ENCODE results near the gene NMUR1.
A peak's percentile ranks its signal among the peaks of the same experiment; 100 is the strongest.

Gene NMUR1

DNA sequence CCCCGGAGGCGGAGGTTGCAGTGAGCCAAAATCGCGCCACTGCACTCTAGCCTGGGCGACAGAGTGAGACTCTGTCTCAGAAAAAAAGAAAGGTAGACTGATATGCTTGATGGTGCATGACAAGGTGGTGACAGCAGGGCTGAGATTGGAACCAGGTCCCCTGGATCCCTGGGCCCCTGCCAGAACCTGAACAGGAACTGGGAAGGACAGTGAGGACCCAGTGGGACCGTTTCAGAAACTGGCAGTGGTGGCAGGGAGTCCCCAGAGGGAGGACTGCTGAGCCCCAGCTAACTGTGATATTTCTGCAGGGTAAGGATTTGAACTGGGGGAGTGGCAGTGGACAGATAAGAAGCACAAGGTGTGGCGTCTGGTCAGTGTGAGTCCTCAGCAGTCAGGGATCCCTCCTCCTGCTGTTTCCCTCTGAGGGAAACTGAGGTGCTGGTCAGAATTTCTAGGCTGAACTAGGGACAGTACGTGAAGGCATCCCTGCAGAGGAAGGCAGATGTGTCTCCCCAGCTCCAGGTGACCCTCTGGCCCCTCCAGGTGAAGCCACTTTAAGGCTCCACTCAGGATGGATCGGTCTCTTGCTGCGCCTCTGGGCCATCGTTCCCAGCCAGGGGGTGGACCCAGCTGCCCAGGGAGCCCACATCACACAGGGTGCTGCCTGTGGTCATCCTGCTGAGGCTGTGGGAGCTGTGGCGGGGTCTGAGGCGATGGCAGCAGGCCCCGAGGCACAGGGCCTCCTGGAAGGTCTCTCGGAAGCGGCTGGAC is 5.6 kb downstream of the NMUR1 start:
- DNase-seq = no peak

DNA sequence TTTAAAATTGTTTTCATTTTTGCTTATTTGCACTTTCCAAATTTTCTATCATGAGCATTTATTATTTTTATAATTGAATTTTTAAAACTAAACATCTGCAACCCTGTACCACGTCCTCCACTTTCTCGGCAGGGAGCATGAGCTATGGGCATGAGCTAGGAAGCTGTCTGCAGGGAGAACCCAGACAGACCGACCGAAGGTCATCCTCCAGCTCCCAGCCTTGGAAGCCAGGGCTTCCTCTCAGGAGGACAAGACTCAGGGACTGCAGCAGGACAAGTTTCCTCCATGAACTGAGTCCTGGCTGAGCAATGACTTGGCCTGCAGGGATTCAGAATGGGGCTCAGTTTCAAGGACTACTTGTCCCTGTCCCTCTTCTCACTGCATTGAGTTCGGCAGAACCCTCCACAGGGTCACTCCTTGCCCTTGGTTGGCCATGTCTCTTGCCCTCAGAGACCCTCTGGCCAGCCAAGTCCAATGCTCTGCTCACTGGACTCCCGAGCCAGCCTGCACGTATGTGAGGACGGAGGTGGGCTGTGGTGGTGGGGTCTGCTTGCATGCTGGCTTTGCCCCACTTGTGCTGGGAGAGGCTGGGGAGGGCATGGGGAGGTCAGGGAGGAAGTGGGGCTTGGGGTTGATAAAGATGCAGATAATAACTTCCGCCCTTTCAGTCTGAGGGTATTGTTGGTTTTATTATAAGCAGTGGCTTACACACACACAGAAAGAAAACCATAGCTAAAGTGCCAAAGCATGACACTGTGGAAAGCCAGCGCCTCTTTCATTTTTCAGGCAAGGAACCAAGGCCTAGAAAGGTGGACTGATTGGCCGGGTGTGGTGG is 6.6 kb downstream of the NMUR1 start:
- DNase-seq = peak; percentile 62

DNA sequence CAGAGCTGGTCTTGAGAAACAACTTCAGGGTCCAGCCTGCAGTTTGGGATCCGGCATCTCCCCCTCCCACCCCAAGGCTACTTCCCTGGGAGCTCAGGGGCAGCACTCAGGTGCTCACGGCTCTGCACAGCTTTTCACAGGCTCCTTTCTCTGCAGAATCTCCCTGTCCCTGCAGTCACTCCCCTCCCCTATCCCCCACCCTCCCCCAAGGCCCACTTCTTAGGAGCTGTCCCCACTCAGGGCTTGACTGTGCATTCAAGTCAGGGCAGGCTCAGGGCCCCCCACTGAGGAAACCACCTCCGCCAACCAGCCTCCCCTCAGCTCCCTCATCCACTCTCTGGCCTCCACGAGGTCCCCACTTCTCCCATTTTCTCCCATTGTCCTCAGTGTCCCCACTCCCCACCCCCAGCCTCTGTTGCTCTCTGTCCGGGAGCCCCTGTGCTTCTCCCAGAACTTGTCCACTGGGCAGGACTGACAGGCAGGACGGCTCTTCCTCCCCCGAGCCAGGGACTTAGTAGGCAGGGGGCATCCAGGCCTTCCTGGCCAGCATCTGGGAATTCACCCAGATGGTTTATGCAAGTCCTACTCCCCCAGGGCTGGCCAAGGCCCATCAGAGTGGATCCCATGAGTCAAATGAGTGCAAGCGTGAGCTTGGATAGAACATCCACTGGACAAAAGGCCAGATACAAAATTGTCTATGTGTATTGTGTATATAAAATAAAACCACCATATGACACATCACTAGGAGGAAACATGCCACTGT is 7.6 kb downstream of the NMUR1 start:
- DNase-seq = no peak

DNA sequence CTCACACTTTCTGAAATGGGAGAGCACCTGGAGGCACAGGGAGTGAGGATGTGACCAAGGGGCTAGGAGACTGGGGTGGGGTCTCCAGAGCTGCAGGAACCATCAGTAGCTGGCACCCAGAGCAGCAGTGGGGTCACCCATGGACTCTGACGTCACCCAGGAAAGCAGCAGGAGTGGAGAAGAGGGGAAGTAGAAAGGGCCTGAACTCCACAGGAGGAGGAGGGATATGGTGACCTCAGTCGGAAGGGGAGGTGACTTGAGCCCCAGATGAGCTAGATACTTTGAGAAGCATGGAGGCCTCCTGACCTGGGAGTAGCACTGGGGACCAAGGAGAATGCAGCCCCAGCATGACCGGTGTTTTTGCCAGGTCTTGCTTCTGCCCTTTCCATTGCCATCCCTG is 8.8 kb downstream of the NMUR1 start:
- DNase-seq = no peak

DNA sequence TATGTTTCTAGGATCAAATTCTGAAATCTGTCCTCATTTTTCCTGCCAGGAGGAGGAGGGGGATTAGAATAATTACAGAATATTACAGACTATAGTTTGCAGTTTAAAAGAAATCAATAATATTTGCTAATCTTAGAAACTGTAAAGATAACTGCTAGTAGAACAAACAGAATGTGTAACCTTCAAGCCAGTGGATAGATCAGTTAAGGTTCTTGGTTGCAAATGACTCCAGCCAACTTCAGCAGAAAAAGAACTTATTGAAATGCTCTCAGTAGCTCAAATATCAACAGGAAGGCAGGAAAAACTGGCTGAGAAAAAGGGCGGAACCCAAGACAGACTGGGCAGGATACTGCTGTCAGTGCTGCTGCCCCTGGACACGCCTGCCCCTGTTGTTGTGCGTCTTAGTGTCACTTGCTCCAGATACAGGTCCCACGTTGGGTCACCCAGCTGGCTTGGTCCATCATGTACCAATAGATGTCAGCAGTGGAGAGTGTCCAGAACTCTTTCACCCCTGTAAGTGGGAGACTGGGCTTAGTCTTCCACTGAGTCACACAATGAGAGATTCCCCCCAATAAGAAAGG is 10.2 kb downstream of the NMUR1 start:
- no peak for DNase-seq

DNA sequence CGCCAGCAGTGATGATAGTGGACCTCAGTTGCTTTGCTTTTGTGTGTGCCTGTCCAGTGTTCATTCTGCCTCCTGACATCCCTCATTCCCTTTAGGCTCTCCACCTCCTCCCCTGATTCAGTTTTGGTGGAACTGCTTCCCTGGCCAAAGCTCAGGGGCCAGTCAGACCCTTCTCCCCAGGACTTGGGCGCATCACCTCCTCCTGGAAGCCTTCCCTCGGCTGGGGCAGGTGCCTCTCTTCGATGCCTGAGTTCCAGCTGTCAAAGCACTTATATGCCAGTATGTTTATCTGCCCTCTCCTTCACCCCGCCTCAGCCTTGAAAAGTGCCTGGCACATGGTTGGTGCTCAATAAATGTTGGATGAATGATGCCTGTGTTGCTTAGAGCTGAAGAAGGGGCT is 11.5 kb downstream of the NMUR1 start:
- DNase-seq = no peak

DNA sequence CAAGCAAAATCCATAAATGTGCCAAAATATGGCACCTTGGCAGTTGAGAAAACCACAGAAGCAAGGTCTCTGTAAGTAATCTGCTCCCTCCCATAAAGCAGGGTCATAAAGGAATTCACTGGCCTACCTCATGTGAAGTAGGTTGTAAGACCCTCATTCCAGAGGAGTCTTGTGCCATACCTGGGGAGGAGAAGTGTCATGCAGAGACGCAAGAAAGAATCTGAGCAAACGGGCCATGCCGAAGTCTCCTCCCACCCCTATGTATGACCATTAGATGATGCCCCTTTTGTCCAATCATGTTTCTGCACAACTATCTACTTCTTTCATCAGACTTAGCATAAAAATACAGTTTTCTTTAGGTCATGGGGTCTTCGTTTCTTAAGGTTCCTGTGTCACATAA is 14.6 kb downstream of the NMUR1 start:
- no peak for DNase-seq

DNA sequence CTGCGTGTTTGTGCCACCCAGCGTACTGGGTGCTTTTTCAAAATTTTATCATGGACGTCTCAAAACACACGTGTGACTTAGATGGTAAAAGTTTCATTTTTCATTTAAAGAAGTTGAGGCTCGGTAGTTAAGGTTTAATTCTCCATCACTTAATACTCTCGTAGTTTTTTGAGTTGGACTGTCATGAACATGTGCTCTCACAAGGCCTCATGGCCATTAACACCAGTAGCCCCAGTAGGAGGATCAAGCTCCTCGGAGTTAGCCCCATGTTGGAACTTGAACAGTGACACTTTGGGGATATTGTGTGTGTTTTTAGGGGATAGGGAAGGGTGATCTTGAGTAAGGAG is 15.3 kb downstream of the NMUR1 start:
- DNase-seq = no peak

DNA sequence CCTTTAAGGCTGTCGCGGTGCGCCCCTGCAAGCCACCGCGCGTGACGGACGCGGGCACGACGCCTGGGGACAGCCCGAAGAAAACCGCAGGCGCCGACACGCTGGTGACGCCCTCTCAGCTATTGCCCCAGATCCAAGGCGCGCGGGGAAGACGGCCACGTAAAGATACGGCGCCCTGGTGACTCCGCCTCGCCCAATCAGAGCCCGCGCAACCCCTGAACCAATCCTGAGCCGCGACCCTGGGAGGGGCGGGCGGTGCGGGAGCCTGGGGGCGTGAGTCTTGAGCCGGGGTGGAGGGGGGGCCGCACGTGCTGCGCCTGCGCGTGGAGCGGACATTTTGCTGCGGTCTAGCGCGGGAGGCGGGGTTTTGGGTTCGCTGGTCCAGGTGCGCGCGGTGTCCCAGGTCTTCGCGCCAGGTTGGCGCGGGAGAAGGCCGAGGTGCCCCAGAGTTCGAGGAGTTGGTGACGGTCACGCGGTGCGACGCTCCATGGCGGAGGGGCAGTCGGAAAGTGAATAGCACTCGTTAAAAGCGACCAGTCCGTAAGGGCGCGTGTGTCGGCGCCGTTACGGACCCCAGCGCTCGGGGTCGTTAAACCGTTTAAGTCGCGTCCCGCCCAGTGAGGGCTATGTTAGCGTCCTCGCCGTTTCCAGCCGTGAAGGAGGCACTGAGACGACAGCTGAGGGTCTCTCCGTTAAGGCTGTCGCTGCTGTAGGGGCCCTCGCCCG is 15.9 kb downstream of the NMUR1 start:
- peak; percentile 99 for DNase-seq

DNA sequence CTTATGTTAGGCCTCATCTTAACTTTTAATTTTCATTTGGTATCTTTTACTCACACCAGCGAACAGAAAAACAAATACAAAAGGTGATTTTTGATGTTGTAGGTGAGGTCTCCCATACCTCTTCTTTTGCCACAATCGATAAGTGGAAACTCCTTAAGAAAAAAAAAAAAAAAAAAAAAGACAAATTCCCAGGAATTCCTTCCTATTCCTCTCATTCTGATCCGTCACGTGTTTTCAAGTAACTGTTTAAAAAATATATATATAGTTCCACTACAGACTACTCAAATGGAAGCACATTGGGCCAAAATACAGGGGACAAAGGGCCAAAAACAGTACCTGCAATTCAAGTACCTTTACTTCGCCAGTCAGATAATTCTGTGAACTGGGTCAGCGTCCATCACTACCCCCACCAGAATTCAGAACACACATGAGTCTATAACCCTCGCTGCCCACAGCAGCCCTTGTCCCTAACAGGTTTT is 16.5 kb downstream of the NMUR1 start:
- DNase-seq = no peak

DNA sequence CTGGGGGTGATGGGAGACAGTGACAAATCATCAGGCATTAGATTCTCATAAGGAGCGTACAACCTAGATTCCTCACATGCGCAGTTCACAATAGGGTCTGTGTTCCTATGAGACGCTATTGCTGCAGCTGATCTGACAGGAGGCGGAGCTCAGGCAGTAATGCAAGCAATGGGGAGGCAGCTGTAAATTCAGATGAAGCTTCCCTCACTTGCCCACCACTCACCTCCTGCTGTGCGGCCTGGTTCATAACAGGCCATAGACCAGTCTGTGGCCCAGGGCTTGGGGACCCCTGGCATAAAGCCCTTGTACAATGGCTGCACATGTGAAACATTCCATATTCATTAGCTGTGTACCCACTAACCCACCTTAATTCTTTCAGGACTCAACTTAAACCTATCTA is 18.0 kb downstream of the NMUR1 start:
- no peak for DNase-seq

DNA sequence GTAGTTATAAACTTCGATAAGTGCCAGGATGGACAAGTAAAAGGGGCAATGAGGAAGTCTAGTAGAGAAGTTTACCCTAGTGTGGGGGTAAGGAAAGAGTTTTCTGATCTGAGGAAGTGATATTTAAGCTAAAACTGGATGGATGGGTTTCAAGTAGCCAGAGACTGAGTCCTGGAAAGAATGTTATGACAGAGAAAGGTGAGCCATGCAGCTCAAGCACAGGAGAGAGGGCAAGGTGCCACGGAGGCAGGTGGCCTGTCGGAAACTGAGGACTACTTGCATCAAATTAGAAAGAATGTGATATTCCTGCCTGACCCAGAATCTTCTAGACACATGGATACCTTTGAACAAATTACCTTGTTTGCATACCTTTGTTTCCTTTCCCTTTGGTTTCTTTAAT is 26.5 kb downstream of the NMUR1 start:
- no peak for DNase-seq

DNA sequence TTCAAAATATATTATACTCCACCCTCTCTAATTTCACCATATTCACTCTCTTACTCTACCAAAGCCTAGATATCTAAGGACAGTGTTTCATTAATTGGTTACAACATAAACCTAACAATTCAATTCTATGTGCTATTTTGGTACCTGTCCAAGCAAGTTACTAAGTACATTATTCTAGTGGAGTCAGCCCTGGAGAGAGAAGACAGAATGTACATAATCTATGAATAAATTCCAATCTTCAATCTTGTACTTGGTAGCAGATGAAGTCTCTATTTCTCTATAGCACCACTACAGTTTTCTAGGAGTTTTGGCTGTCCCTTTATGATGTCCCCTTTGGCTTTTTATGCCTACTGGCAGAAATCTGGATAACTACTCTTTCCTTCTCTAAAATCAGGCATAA is 27.6 kb downstream of the NMUR1 start:
- DNase-seq = no peak

DNA sequence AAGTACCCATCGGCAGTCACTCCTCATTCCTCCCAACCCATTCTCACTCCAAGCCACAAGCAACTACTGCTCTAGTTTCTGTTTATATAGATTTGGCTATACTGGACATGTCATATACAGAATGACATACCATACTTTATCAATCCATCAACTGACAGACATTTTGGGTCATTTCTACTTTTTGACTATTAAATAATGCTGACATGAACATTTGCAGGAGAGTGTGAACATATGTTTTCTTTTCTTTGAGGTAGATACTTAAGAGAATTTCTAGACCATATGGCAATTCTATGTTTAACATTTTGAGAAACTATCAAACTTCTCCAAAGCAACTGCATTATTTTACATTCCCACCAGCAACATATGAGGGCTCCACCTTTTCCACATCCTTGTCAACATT is 32.6 kb downstream of the NMUR1 start:
- no peak for DNase-seq

DNA sequence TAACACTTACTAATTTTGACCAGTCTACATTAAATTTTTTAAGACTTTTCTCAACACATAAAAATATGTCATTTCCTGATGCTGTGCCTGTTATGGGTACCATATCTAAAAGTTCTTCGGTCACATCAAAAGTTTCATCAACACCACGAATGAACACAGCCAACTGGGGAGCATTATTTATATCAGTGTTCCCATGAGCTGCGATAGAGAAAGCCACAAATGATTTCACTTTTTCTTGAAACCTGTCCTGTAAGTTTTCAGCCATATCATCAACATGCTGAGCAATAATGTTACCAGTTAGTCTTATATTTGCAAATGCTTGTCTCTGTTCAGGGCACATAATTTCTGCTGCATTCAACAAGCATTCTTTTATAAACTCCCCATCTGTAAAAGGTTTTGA is 35.6 kb downstream of the NMUR1 start:
- DNase-seq = no peak

DNA sequence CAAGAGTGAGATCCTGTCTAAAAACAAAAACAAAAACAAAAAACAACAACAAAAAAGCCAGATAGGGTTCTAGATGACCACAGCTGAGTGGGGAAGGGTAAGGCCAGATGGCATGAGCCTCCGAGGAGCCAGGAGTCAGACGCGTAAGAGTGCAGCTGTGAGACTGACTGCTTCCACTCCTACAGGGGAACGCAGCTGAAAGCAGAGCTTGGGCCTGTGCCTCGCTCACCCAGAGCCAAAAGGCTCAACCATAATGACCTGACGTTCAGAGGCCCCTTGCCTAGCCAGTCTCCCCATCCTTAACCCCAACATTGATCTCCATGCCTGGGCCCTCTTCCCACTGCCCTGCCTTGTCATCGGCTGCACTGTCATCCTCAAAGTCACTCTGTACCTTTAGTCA is 39.4 kb downstream of the NMUR1 start:
- no peak for DNase-seq

DNA sequence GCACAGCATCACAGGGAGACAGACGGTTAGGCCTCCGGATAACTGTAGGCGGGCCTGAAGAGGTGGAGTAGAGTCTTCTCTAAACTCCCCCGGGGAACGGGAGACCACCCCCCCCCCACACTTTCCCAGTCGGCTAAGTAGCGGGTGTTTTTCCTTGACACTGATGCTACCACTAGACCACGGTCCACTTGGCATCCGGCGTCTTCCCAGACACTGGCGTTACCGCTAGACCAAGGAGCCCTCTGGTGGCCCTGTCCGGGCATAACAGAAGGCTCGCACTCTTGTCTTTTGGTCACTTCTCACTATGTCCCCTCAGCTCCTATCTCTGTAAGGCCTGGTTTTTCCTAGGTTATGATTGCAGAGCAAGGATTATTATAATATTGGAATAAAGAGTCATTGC is 40.3 kb downstream of the NMUR1 start:
- no peak for DNase-seq

DNA sequence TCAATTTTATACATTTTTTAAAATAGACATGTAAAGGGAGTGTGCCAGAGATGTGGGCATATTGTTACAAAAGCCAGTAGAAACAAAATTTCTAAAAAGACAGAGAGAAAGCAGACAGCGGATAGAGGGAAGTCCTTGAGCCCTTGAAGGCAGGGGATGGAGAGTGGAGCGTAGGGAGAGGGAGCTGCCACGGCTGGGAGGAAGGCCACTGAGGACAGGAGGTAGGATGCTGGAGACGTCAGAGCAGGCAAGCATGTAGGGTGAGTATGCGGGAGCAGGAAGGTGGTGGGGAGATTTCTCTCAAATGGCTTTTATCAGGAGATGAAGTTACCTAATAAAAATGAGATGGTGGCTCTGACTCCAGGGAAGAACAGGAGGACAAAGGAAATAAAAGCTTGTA is 41.9 kb downstream of the NMUR1 start:
- no peak for DNase-seq

DNA sequence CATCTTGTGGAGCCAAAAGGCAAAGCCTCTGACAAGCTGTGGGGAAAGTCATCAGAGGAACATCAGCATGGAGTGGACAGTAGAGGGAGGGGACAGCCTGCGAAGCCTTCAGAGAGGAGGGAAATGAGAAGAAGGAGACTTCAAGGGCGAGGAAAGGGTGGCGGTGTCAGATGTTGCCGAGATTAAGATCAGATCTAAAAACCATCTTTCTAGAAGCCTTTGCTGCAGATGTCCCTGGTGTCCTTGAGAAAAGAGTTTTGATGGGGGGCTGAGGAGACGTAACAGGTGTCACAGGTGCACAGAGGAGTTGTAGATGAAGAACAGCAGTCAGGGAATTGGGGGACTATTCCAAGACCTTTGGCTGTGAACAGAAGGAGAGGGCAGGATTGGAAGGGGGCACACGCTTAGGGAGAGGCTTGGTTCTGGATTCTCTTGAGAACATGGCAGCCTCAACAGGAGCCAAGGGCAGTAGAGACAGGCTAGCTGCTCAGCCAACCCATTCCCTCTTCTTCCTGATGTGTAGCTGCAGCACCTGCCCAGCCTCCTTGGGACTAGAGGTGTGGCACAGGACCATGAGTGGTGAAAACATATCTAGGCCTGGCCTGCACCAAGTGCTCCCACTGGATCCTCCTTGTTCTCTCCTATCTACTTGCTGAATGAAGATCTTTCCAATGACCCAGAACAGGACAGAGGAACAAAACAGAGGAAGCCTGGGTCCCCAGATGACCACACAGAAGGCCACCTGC is 43.2 kb downstream of the NMUR1 start:
- no peak for DNase-seq

DNA sequence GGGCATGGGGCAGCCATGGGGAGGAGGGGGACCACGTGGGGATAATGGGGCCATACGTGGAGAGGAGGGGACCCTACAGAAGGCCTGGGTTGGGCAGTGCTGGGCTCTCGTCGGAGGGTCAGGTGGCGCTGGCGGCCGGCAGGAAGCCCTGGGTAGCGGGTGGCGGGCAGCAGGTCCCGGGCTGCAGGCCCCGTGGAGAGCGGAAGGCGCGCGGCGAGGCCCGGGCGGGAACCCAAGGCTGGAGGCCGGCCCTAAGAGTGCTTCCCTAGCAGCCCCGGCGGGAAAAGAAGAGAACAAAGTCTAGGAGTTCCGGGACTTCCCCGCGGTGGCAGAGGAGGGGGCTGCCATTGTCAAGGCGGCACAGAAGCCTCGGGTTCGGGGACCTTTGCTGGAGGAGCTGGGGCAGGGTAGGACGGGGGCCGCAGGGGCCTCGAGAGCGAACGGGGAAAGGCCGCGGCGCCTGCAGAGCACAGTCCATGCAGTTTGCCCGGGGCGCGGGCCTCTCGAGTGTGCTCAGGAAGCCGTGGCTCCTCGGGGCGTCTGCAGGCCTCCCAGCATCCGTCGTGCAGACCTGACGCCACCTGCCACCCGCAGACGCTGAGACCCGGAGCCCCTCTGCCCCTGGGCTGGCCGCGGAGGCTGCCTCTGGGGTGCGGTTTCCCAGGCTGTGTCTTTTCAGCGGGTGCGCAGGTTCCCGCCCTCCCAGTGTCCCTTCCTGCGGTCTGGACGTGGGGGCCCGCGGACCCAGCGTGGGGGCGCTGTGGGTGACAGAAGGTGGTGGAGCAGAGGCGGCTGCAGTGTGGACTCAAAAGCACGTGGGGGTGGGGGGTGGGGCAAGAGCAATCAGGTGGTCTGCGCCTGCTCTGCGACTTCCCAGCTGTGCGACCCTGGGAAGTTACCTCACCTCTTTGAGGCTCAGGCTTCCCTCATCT is 46.6 kb downstream of the NMUR1 start:
- no peak for DNase-seq

Measured in NK-92 treated with Interleukin-12 subunit alpha and Interleukin-12 subunit beta, amount 100 ng/mL, for 24 hours (cell line).